GM19468 (cell line): ENCODE results near the gene DUS2.
"Not testable (repeated sequence)": the region's sequence is repeated elsewhere in the genome, so short reads cannot be mapped to it uniquely, and the experiment has no call there.

Source experiments
- ATAC-seq: cut with Tn5 transposase; IDR thresholded peaks from one replicate; pipeline ENCODE4 v1.9.1; 2021; ENCODE audit warnings: mild to moderate bottlenecking, moderate library complexity, moderate number of reproducible peaks; ENCODE audit not compliant: unreplicated experiment; ENCODE audit errors: extremely low read depth

DUS2 gene

DNA sequence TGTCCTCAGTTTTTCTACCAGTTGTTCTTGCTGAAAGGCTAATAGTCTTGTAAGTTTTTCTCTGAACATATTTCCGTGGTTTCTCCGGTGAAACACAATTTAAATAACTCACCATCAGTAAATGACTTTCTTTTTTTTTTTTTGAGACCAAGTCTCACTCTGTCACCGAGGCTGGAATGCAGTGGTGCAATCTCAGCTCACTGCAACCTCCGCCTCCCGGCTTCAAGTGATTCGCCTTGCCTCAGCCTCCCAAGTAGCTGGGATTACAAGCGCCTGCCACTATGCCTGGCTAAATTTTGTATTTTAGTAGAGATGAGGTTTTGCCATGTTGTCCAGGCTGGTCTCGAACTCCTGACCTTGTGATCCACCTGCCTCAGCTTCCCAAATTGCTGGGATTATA, 91.9 kb downstream of the DUS2 start:
- not testable (repeated sequence) for ATAC-seq

DNA sequence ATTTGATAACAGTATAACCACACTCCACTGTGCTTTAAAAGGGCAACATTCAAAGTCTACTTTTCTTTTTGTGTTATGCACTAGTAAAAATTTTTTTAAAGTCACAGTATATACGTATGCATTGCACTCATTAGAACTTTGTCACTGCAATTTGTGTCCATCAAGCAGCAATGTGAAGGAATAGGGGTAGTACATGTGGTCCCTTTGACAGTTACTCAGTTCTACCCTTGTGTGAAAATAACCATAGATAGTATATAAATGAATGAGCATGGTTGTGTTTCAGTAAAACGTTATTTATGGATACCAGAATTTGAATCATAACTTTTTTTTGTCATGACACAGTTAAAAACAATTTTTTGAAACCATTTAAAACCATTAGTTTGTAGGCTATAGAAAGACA, 92.8 kb downstream of the DUS2 start:
- ATAC-seq, result no peak

DNA sequence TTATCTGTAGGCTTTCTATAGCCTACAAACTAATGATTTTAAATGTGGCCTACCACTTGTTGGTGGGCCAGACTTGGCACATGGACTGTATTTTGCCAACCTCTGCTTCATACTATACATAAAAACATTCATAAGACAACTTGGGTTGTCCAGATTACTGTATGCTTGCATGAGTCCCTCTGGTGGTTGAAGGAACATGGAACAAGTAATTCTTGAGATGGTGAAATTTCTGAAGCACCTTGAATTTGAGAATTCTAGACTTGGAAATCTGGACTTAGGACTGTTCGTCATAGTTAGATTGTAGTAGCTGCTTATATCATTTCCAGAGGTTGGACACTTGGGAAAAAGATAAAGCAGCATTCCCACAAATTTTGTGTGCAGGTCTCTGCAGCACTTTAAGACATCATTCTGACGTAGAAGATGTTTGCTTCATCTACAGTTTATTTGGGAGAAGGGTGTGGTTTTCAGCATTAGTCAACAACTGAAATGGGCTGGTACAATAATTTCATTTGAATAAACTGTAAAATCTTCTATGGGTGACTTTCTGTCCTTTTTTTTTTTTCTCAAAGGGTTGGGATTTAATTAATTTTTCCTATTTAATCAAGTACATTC, 93.3 kb downstream of the DUS2 start:
- no peak for ATAC-seq

DNA sequence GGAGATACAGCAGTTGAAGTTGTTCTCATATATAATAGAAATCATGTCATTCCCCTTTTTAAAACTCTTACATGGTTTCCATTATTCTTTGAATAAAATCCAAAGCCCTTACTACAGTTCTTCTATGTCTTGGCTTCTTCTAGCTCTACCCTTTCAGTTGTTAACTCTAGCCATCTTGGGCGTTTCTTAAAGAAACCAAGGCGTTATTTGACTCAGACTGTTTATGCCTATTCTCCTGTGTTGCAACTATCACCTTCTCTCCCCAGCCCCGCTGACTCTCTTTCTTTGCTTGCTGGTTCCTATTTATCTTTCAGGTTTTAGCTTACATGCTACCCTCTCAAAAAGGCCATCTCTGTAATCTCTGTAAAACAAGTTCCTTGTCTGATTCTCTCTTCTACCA, 94.8 kb downstream of the DUS2 start:
- ATAC-seq, result no peak

DNA sequence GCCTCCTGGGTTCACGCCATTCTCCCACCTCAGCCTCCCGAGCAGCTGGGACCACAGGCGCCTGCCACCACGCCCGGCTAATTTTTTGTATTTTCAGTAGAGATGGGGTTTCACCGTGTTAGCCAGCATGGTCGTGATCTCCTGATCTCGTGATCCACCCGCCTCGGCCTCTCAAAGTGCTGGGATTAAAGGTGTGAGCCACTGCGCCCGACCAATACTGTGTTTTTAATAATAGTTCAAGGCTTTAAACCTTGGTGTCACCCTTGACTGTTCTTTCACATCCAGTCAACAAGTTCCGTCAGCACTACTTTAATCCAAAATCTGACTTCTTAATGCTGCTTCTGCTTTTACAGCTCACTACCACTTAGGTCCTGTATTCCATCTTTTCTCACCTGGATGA, 95.9 kb downstream of the DUS2 start:
- ATAC-seq, result not testable (repeated sequence)

DNA sequence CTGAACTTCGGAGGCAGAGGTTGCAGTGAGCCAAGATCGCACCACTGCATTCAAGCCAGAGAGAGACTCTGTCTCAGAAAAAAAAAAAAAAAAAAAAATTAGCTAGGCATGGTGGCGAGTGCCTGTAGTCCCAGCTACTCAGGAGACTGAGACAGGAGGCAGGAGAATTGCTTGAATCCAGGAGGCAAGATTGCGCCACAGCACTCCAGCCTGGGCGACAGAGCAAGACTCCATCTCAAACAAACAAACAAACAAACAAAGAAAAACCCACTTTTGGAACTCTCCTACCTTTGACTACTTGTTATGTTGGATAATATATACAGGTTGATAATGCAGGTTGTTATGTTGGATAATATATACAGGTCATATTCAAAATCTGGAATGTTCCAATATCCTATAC, 97.4 kb downstream of the DUS2 start:
- ATAC-seq, result not testable (repeated sequence)

DNA sequence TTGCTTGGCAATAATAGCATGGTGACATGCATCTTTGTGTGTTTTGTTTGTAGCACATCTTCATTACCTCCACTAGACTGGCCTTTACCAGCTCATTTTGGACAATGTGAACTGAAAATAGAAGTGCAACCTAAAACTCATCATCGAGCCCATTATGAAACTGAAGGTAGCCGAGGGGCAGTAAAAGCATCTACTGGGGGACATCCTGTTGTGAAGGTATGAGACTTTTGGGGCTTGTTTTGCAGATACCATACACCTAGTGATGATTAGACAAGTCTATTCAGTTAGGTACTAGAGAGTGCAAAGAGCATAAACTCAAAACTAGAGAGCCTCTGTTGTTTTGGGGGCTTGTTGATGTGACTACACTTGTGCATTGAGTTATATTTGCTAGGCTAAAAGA, 103.3 kb downstream of the DUS2 start:
- ATAC-seq, result no peak

DNA sequence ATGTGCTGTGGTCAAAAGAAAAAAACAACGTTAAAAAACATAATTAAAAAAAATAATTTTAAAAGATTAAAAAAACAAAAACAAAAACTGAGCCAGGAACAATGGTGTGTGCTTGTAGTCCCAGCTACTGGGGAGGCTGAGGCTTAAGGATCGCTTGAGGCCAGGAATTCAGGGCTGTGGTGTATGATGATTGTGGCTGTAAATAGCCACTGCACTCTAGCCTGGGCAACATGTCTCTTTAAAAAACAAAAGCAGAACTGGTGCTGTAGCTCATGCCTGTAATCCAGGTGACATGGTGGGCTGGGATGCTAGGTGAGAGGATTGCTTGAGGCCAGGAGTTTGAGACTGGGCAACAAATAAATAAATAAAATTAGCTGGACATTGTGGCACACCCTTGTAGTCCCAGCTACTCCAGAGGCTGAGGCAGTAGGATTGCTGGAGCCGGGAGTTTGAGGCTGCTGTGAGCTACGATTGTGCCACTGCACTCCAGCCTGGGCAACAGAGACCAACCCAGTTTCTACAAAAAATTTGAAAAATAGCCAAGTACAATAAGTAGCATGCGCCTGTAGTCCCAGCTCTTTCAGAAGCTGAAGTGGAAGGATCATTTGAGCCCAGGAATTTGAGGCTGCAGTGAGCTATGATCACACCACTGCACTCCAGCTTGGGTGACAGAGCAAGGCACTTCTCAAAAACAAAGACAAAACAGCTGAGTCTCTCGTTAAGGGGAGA, 105.7 kb downstream of the DUS2 start:
- no peak for ATAC-seq
